Measurements from ENCODE around the gene ACAT2. TPM values are rescaled to one million over a fixed set of nuclear protein-coding genes. Genes with fewer than 3 reads are reported as not detected.
"Not testable (repeated sequence)": the region's sequence is repeated elsewhere in the genome, so short reads cannot be mapped to it uniquely, and the experiment has no call there.

The ACAT2 gene
- polyA plus RNA-seq, 1 donor, result 46.2 TPM

- no peak for DNase-seq
These were observed 45.5 kb downstream of the ACAT2 start for GRCh38 chr6:159807150-159807858.

GRCh38 chr6:159808647-159809046 is 46.8 kb downstream of the ACAT2 start:
- DNase-seq, result no peak

GRCh38 chr6:159809149-159809548 is 47.3 kb downstream of the ACAT2 start:
- no peak for DNase-seq

- DNase-seq, result no peak
These were observed 51.9 kb downstream of the ACAT2 start for GRCh38 chr6:159813781-159814180.

GRCh38 chr6:159815410-159815809 is 53.6 kb downstream of the ACAT2 start:
- DNase-seq, result no peak

GRCh38 chr6:159816775-159817174 is 54.9 kb downstream of the ACAT2 start:
- not testable (repeated sequence) for DNase-seq

GRCh38 chr6:159817951-159818739 is 56.3 kb downstream of the ACAT2 start:
- no peak for DNase-seq

- no peak for DNase-seq
These were observed 57.3 kb downstream of the ACAT2 start for GRCh38 chr6:159819098-159819497.

- no peak for DNase-seq
These were observed 58.2 kb downstream of the ACAT2 start for GRCh38 chr6:159819932-159820640.

- DNase-seq, result no peak
These were observed 59.3 kb downstream of the ACAT2 start for GRCh38 chr6:159821122-159821521.

- no peak for DNase-seq
These were observed 59.9 kb downstream of the ACAT2 start for GRCh38 chr6:159821726-159822125.

GRCh38 chr6:159823953-159824352 is 62.1 kb downstream of the ACAT2 start:
- DNase-seq, result no peak

GRCh38 chr6:159824690-159825089 is 62.8 kb downstream of the ACAT2 start:
- DNase-seq, result not testable (repeated sequence)

GRCh38 chr6:159826004-159826403 is 64.2 kb downstream of the ACAT2 start:
- no peak for DNase-seq

GRCh38 chr6:159826968-159827647 is 65.3 kb downstream of the ACAT2 start:
- DNase-seq, result no peak

GRCh38 chr6:159828074-159828473 is 66.2 kb downstream of the ACAT2 start:
- DNase-seq, result no peak

Other genes with a start within 250 kb of the ACAT2 start
- 121 TPM for gene SOD2, start 68.8 kb upstream of the ACAT2 start, polyA plus RNA-seq (ENCODE audit: insufficient read length)
- gene WTAP, start 34.5 kb upstream of the ACAT2 start, polyA plus RNA-seq (ENCODE audit: insufficient read length), result 154 TPM
- 298 TPM for gene TCP1, start 27.6 kb downstream of the ACAT2 start, polyA plus RNA-seq (ENCODE audit: insufficient read length)
- gene MRPL18, start 28.4 kb downstream of the ACAT2 start, polyA plus RNA-seq (ENCODE audit: insufficient read length), result 55.6 TPM
- gene PNLDC1, start 38.2 kb downstream of the ACAT2 start, polyA plus RNA-seq (ENCODE audit: insufficient read length), result 0.07 TPM
- 0.03 TPM for gene MAS1, start 128.9 kb downstream of the ACAT2 start, polyA plus RNA-seq (ENCODE audit: insufficient read length)
- 77.3 TPM for gene IGF2R, start 207.0 kb downstream of the ACAT2 start, polyA plus RNA-seq (ENCODE audit: insufficient read length)

All from left kidney (tissue), 2 donors.